Measurements from ENCODE around the gene TXNRD2. TPM values are rescaled to one million over a fixed set of nuclear protein-coding genes. Genes with fewer than 3 reads are reported as not detected.
A peak's percentile ranks its signal among the peaks of the same experiment; 100 is the strongest.

The TXNRD2 gene
- total RNA-seq, 2 experiments from 2014 or later, result 24.7 to 28.9 TPM

DNA sequence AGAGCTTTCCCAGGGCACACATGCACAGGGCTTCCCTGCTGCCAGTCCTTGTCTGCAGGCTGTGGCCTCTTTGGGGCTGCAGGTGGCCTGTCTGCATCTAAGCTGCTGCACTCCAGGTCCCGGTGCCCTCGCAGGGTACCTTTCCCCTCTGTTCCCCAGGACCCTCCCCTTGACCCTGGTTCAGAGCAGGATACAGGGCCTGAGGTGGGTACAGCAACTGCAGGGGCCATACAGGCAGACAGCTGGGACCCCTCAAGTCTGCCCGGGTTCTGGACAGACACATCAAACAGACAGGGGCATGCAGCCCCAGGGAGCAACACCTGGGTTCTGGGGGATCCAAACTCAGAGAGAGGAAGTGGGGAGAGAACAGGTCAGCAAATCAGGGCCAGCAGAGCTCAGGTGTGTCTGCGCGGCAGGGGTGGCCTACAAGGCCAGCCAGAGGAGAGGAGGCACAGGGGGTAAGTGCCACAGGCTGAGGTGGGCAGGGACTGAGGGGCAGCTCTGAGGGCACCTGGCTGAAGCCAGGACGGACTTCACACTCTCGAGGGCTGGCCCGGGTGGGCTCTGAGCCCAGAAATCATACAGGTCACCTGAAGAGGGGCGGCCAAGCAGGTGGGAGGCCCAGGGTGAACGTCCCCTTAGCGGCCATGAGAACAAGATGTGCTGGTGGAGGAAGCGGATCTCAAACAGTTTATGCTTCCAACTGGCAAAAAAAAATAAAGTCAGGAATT lies 29.9 kb downstream of the TXNRD2 start:
- Histone ChIP-seq H2AFZ (ENCODE audit: low read length) (no peak overlapping the region), H3K4me3 (ENCODE audit: low read depth, low read length, poor library complexity, severe bottlenecking) (no peak overlapping the region), H3K9me3 (ENCODE audit: low read length) (no peaks in the 10 kb centered on the region), H3K9me2 (ENCODE audit: insufficient read depth, low read length) (no peaks in the 10 kb centered on the region), H3K36me3 (ENCODE audit: insufficient read depth, low read length) (no peaks in the 10 kb centered on the region; the same call in 1 of the 2 replicates), H3K27ac (ENCODE audit: low read depth, low read length, poor library complexity, severe bottlenecking) (no peak overlapping the region), H4K20me1 (ENCODE audit: insufficient read depth, low read length) (no peaks in the 10 kb centered on the region), H3K4me2 (ENCODE audit: low read length) (no peak overlapping the region), H3K4me1 (ENCODE audit: insufficient read depth, low read length, poor library complexity, severe bottlenecking) (peaks cover 9% of the 10 kb centered on the region), H3K79me2 (ENCODE audit: insufficient read depth, low read depth, low read length) (no peaks in the 10 kb centered on the region)
- CTCF ChIA-PET (ENCODE audit: unreplicated experiment), result interaction anchor here (0.6 to 1.5 kb wide), 3 partner anchors 70 to 182 kb away, joined by 3 to 4 read pairs (median 3); no protein-coding TSS in a partner anchor
- DNase-seq (ENCODE audit: low spot score), result no peak
- POLR2A ChIA-PET, result interaction anchor here (0.7 kb wide), 1 partner anchor 518 kb away, joined by 3 read pairs; no protein-coding TSS in a partner anchor
- intact Hi-C loops (cut with micrococcal nuclease; ENCODE audit: unreplicated experiment), result loop anchor here (5.0 kb wide), 1 partner anchor 69 kb away; no protein-coding TSS in a partner anchor
- TF ChIP-seq EZH2phosphoT487 (IDR thresholded peaks at IDR 0.05; ENCODE audit: borderline replicate concordance, low read depth, low read length), result no peak
- TF ChIP-seq, protein P1, sequence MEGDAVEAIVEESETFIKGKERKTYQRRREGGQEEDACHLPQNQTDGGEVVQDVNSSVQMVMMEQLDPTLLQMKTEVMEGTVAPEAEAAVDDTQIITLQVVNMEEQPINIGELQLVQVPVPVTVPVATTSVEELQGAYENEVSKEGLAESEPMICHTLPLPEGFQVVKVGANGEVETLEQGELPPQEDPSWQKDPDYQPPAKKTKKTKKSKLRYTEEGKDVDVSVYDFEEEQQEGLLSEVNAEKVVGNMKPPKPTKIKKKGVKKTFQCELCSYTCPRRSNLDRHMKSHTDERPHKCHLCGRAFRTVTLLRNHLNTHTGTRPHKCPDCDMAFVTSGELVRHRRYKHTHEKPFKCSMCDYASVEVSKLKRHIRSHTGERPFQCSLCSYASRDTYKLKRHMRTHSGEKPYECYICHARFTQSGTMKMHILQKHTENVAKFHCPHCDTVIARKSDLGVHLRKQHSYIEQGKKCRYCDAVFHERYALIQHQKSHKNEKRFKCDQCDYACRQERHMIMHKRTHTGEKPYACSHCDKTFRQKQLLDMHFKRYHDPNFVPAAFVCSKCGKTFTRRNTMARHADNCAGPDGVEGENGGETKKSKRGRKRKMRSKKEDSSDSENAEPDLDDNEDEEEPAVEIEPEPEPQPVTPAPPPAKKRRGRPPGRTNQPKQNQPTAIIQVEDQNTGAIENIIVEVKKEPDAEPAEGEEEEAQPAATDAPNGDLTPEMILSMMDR (conservative IDR thresholded peaks at IDR 0.05; ENCODE audit: low read length), result no peak
- BruUV-seq (replicated peaks), result no TSS peak

DNA sequence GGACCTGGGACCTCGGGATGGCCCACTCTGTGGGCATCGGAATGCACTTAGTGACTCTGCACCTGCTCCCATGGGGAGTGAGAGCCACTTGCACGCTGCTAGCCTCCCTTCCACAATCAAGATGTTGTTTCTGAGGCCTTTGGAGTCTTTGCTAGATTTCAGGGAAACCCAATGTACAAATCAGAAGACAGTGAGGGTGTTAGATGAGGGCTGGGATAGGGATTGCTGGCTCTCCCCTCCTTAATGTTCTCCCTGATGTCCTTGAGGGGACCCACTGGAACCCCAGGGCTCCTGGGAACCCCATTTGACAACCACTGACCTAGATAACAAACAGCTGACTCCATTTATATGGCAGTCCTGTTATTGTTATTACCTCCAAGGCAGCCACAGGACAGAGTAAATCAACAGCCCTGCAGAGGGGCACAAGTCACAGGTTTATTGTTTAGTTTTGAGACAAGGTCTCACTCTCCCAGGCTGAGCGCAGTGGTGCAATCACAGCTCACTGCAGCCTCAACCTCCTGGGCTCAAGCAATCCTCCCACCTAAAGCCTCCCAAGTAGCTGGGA lies 31.4 kb downstream of the TXNRD2 start:
- no peaks in the 10 kb centered on the region for H3K79me2 ChIP-seq (ENCODE audit: insufficient read depth, low read depth, low read length)
- H2AFZ ChIP-seq (ENCODE audit: low read length), result no peak overlapping the region

More for the DNA sequence above, 31.4 kb downstream of the TXNRD2 start:
- DNase-seq (ENCODE audit: low spot score), result no peak
- ChIA-PET CTCF (ENCODE audit: unreplicated experiment) (interaction anchor here (1.5 kb wide), 1 partner anchor 180 kb away, joined by 4 read pairs; no protein-coding TSS in a partner anchor), POLR2A (interaction anchor here (0.7 kb wide), 1 partner anchor 147 kb away, joined by 3 read pairs; no protein-coding TSS in a partner anchor)
- no peaks in the 10 kb centered on the region for H4K20me1 ChIP-seq (ENCODE audit: insufficient read depth, low read length)
- TF ChIP-seq, protein P1 (conservative IDR thresholded peaks at IDR 0.05; ENCODE audit: low read length), result peak; percentile 27; the same call in 1 of the 2 replicates
- no peak for TF ChIP-seq EZH2phosphoT487 (IDR thresholded peaks at IDR 0.05; ENCODE audit: borderline replicate concordance, low read depth, low read length)
- no peaks in the 10 kb centered on the region for H3K9me2 ChIP-seq (ENCODE audit: insufficient read depth, low read length)
- H3K4me3 ChIP-seq (ENCODE audit: low read depth, low read length, poor library complexity, severe bottlenecking), result no peak overlapping the region
- intact Hi-C loops (cut with micrococcal nuclease; ENCODE audit: unreplicated experiment), result loop anchor here (1.0 to 5.0 kb wide), 2 partner anchors 68 to 180 kb away; no protein-coding TSS in a partner anchor
- H3K27ac ChIP-seq (ENCODE audit: low read depth, low read length, poor library complexity, severe bottlenecking), result no peak overlapping the region
- H3K36me3 ChIP-seq (ENCODE audit: insufficient read depth, low read length), result no peaks in the 10 kb centered on the region; the same call in 1 of the 2 replicates
- BruUV-seq (replicated peaks), result no TSS peak
- peaks cover 9% of the 10 kb centered on the region for H3K4me1 ChIP-seq (ENCODE audit: insufficient read depth, low read length, poor library complexity, severe bottlenecking)
- no peak overlapping the region for H3K4me2 ChIP-seq (ENCODE audit: low read length)
- H3K9me3 ChIP-seq (ENCODE audit: low read length), result no peaks in the 10 kb centered on the region

All from OCI-LY7 (cell line).